AG04449 (cell line): ENCODE results near the gene SLC20A1.

Experiments
- CTCF ChIA-PET: fragments of 350-600 bp; formaldehyde crosslinking; extraction: SDS; loops from one replicate; lab custom pipeline; 2021; ENCODE audit warnings: antibody characterized with exemption; lab: Yijun Ruan, JAX
- POLR2A ChIA-PET: fragments of 400-600, 350-600 bp; formaldehyde crosslinking; extraction: SDS; loops from one replicate; lab custom pipeline; 2020; ENCODE audit warnings: antibody characterized with exemption, inconsistent platforms; lab: Yijun Ruan, JAX
- DNase-seq: peaks from one replicate; pipeline ENCODE4 v3.0.0-alpha.2; 2010; ENCODE audit warnings: low read depth, low spot score
- H3K4me3 ChIP-seq: 2 replicates; pipeline ENCODE4 v1.5.1; 2011; ENCODE audit warnings: low read depth, mild to moderate bottlenecking, control low read depth, low read length
- TF ChIP-seq, protein P1 (sequence below): IDR thresholded peaks from one replicate; pipeline ENCODE4 v1.5.1; 2011; ENCODE audit warnings: mild to moderate bottlenecking, moderate library complexity, low read length, control low read depth, inconsistent platforms; ENCODE audit not compliant: insufficient read depth; ENCODE audit errors: missing control alignments

SLC20A1 gene

DNA sequence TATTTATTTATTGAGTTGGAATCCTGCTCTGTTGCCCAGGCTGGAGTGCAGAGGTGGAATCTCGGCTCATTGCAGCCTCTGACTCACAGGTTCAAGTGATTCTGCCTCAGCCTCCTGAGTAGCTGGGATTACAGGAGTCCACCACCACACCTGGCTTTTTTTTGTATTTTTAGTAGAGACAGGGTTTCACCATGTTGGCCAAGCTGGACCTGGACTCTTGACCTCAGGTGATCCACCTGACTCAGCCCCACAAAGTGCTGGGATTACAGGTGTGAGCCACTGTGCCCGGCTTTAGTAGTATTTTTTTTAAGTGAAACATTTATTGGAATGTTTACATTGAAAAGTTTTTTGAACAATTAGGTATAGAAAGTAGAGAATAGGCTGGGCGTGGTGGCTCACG lies 23.9 kb downstream of the SLC20A1 start:
- TF ChIP-seq, protein P1, sequence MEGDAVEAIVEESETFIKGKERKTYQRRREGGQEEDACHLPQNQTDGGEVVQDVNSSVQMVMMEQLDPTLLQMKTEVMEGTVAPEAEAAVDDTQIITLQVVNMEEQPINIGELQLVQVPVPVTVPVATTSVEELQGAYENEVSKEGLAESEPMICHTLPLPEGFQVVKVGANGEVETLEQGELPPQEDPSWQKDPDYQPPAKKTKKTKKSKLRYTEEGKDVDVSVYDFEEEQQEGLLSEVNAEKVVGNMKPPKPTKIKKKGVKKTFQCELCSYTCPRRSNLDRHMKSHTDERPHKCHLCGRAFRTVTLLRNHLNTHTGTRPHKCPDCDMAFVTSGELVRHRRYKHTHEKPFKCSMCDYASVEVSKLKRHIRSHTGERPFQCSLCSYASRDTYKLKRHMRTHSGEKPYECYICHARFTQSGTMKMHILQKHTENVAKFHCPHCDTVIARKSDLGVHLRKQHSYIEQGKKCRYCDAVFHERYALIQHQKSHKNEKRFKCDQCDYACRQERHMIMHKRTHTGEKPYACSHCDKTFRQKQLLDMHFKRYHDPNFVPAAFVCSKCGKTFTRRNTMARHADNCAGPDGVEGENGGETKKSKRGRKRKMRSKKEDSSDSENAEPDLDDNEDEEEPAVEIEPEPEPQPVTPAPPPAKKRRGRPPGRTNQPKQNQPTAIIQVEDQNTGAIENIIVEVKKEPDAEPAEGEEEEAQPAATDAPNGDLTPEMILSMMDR = no peak
- POLR2A ChIA-PET = no interaction called here
- DNase-seq = no peak
- H3K4me3 ChIP-seq = no peak overlapping the region
- CTCF ChIA-PET = interaction anchor here (0.9 to 1.7 kb wide), 4 partner anchors 15 to 70 kb away, joined by 3 to 7 read pairs (median 4); no protein-coding TSS in a partner anchor

DNA sequence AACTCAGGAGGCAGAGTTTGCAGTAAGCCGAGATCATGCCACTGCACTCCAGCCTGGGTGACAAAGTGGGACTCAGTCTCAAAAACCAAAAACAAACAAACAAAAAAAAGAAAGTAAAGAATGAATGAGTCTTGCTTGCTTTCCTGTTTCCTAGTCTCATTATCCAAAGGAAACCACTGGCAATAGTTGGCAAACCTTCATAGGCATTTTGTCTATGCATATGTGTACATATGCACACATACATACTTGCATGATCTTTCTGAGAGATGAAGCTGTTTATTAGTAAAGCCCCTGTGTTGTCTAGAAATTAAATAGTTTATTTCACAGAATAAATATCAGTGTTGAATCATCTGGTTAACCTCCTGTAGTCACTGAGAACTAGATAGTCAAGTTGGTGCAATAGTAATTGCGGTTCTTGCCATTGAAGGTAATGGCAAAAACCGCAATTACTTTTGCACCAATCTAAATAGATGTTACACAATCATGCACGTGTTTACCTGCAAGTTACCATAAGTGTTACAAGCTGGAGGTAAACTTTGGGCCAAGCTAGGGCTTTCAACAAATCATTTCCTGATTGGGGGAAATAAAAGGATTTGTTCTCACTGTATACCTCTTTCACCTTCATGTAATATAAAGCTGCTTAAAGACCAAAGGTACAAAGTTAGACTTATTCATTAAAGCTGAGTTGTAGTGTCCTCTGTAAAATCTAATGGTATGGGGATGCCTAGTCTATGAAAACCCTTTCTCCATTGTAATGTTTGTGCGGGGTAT lies 24.7 kb downstream of the SLC20A1 start:
- TF ChIP-seq, protein P1 = no peak
- ChIA-PET CTCF (interaction anchor here (0.9 to 1.7 kb wide), 6 partner anchors 14 to 70 kb away, joined by 3 to 7 read pairs (median 4); no protein-coding TSS in a partner anchor), POLR2A (no interaction called here)
- no peak overlapping the region for H3K4me3 ChIP-seq
- DNase-seq = no peak

DNA sequence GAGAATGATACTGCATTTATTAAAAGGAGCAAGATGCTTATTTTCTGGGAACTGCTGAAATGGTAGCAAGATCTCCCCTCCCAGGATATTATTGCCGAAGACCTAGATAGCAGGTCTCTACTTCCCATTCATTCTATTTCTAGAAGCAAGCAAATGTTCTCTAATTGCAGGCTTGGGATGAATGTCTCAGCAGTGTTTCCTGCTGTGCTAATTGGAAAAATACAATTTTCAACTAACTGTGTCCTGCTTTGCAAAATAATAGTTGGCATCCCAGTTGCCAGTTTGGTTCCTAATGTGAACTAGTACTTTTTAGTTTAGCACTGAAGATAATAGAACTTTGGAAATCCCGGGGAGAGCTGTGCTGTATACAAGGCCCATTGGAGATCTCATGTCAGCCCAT lies 26.1 kb downstream of the SLC20A1 start:
- H3K4me3 ChIP-seq = no peak overlapping the region
- TF ChIP-seq, protein P1 = no peak
- DNase-seq = no peak
- CTCF ChIA-PET = interaction anchor here (0.6 to 1.2 kb wide), 5 partner anchors 13 to 107 kb away, joined by 3 read pairs; no protein-coding TSS in a partner anchor
- POLR2A ChIA-PET = no interaction called here

DNA sequence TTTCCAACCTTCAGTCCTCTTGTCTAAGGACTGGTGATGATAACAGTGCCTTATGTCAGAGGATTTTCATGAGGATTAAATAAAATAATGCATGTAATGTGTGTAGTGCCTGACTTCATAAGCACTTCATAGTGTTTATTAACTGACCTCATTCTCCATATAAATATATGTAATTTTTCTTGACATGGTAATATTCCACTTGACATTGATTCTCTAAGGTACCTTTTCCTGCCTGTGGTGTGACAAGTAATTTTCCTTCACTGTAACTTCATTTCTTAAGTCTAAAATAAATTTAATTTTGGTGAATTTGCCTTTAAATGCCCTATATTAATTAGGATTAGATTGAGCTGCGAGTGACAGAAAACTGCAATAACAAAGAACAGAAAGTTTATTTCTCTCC lies 27.3 kb downstream of the SLC20A1 start:
- no peak for DNase-seq
- ChIA-PET POLR2A (no interaction called here), CTCF (interaction anchor here (1.0 to 1.2 kb wide), 2 partner anchors 11 to 27 kb away, joined by 3 read pairs; partner anchors contain the start of gene SLC20A1)
- TF ChIP-seq, protein P1 = no peak
- H3K4me3 ChIP-seq = no peak overlapping the region

DNA sequence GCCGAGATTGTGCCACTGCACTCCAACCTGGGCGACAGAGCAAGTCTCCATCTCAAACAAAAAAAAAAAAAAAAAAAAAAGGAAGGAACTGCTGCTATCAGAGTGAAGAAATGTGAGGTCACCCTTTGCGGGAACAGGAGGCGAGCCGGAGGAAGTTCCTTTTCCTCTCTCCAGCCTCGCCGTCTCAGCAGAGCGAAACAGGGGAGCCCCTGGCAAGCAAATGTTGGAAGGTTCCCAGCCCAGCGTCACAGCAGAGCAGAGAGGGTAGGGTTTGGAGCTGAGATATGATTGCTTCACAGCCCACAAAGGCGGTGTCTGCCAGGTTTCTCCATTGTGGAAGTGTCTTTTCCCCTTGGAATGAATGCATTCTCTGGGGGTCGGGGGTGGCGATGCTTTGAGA lies 28.5 kb downstream of the SLC20A1 start:
- TF ChIP-seq, protein P1 = no peak
- no peak overlapping the region for H3K4me3 ChIP-seq
- CTCF ChIA-PET = no interaction called here
- no peak for DNase-seq
- POLR2A ChIA-PET = no interaction called here

DNA sequence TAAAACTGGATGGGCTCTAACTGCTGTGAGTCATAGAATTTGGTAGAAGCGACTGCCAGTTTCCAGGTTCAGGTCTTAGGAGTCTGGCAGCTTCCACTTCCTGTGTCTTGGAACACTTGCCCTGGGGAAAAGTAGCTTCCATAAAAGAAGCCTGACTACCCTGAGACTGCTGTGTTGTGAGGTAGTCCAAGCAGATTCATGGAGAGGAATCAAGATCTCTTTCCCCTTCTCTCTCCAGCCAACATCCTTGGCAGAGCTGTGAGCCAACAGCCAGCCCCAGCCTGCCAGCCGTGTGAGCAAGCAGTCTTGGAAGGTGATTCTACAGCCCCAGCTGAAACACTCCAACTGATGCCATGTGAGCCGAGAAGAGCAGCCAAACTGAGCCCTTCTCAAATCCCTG lies 33.7 kb downstream of the SLC20A1 start:
- CTCF ChIA-PET = interaction anchor here (1.3 kb wide), 1 partner anchor 80 kb away, joined by 6 read pairs; no protein-coding TSS in a partner anchor
- POLR2A ChIA-PET = no interaction called here
- H3K4me3 ChIP-seq = no peak overlapping the region
- DNase-seq = no peak
- TF ChIP-seq, protein P1 = no peak
